Gastroesophageal sphincter (tissue), 4 donors: ENCODE data around the gene SCGB1A1. TPM values are rescaled to one million over a fixed set of nuclear protein-coding genes. Genes with fewer than 3 reads are reported as not detected.

ENCODE experiments used
- ATAC-seq: fragments of 150-250 bp; one replicate; pipeline ENCODE4 v1.9.1; 2016; ENCODE audit warnings: mild to moderate bottlenecking, moderate library complexity
- H3K27ac ChIP-seq, 4 donors: fragments of 200-600 bp; sonication (generic) in 3 of 4; 1 replicate in 3 of 4; 2 replicates in 1 of 4; pipeline ENCODE4 v1.5.1; 2016 to 2019
- H3K27me3 ChIP-seq: fragments of 200-600 bp; sonication (generic); one replicate; pipeline ENCODE4 v1.5.1; 2019
- H3K36me3 ChIP-seq, 2 donors: fragments of 200-600 bp; sonication (generic); one replicate each; pipeline ENCODE4 v1.5.1; 2019; ENCODE audit warnings: control low read depth in 1 of 2
- H3K4me1 ChIP-seq, 3 donors: fragments of 200-600 bp; sonication (generic); 1 replicate in 2 of 3; 2 replicates in 1 of 3; pipeline ENCODE4 v1.5.1; 2016 to 2019; ENCODE audit warnings: control low read depth in 2 of 3
- H3K4me3 ChIP-seq, 2 donors: fragments of 200-600 bp; sonication (generic); one replicate each; pipeline ENCODE4 v1.5.1; 2019; ENCODE audit warnings: mild to moderate bottlenecking in 1 of 2, moderate library complexity in 1 of 2
- H3K9me3 ChIP-seq, 3 donors: fragments of 200-600 bp; sonication (generic); one replicate each; pipeline ENCODE4 v1.5.1; 2017 to 2019; ENCODE audit warnings: control low read depth in 2 of 3
- EP300 ChIP-seq: sonication (generic); formaldehyde crosslinking; IDR thresholded peaks from one replicate; pipeline ENCODE4 v1.6.1; 2017; ENCODE audit warnings: antibody characterized with exemption, mild to moderate bottlenecking
- POLR2A ChIP-seq, 2 donors: fragments of 450-650 bp; IDR thresholded peaks; one replicate each; pipeline ENCODE4 v1.6.1; 2017; ENCODE audit warnings: antibody characterized with exemption in 2 of 2, mild to moderate bottlenecking in 2 of 2, moderate library complexity in 1 of 2
- POLR2AphosphoS5 ChIP-seq: sonication (generic); formaldehyde crosslinking; IDR thresholded peaks from one replicate; pipeline ENCODE4 v1.6.1; 2017; ENCODE audit warnings: antibody characterized with exemption
- WGBS, 2 donors: methylation state at CpG; one replicate each; pipeline ENCODE4 v1.1.5; 2018; ENCODE audit warnings: low coverage in 1 of 2; 5-methylcytosine and 5-hydroxymethylcytosine counted together
- total RNA-seq, 4 donors: library from RNA; depleted of rRNA; stranded (reverse); fragments of >200 nt; gene quantifications; one replicate each; pipeline ENCODE4 v1.1.0, GENCODE V29; 2016
- TF ChIP-seq, protein P1 (sequence below), 4 experiments: fragments of 200-600 bp in 2 of 4; fragments of 450-650 bp in 2 of 4; sonication (generic) in 1 of 4; IDR thresholded peaks; one replicate each; pipeline ENCODE4 v1.5.1; 2017 to 2019; ENCODE audit warnings: antibody characterized with exemption in 4 of 4, mild to moderate bottlenecking in 2 of 4, moderate library complexity in 2 of 4

SCGB1A1 gene
- total RNA-seq, 4 donors from 2014 or later = not detected

DNA sequence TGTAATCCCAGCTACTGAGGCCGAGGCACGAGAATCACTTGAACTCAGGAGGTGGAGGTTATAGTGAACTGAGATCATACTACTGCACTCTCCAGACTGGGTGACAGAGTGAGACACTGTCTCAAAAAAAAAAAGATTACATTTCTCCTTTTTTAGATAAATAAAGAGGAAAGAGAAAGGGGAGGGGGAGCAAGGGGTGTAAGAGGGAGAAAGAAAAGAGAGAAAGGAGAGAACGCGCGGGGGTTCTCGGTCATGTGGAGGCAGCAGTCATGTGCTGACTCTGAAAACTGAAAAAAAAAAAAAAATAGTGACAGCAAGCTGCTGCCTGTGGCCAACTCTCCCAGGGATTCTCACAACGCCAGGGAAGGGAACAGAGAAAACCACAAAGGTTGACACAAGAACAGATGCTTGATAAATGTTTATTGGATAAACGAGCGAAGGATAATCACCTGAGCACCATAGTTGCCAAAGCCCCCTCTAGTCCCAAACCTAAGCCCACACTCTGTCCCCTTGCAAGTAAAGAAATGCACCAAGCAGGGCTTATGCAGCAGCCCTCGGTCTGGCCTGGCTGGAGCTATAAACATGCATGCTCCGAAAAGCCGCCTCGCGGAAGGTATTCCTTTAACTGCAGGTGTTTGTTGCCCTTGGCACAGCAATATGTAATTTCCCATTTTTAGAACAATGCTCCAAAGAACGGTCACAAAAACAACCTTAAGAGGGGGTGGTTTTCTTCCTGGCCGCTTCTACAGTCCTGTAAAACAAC is 14.5 kb downstream of the SCGB1A1 start:
- peak; percentile 65 for ATAC-seq
- peak overlapping the region; percentile 63 to 88 (median 84) for H3K27ac ChIP-seq

DNA sequence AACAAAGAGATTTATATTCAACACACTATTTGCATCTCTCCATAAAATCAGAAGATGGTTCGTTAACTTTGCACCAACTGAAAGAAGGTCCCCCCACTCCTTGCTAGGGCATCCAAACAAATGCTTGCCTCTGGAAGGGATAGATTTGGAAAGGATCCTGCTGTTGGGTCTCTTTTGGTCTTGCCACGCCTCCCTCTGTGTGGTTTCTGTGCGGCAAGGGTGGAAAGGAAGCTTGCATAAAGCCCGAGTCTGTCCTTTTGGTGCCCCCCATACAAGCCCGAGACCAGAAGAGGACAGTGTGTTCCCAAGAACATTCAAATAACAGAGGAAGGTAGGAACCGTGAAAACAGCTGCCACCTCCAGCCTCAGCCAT is 15.1 kb downstream of the SCGB1A1 start:
- Histone ChIP-seq H3K27ac (peak overlapping the region; percentile 63 to 88 (median 84)), H3K36me3 (no peaks in the 10 kb centered on the region), H3K4me1 (peaks cover 0 to 69% (median 31%) of the 10 kb centered on the region in 3 donors), H3K9me3 (no peaks in the 10 kb centered on the region), H3K4me3 (peak overlapping the region in 1 of 2 donors; percentile 14), H3K27me3 (no peaks in the 10 kb centered on the region)
- WGBS, 2 donors = 29 to 39% methylated on average over 6 of the region's 6 CpGs
- no peak for TF ChIP-seq POLR2A (IDR thresholded peaks at IDR 0.05)
- TF ChIP-seq, protein P1, sequence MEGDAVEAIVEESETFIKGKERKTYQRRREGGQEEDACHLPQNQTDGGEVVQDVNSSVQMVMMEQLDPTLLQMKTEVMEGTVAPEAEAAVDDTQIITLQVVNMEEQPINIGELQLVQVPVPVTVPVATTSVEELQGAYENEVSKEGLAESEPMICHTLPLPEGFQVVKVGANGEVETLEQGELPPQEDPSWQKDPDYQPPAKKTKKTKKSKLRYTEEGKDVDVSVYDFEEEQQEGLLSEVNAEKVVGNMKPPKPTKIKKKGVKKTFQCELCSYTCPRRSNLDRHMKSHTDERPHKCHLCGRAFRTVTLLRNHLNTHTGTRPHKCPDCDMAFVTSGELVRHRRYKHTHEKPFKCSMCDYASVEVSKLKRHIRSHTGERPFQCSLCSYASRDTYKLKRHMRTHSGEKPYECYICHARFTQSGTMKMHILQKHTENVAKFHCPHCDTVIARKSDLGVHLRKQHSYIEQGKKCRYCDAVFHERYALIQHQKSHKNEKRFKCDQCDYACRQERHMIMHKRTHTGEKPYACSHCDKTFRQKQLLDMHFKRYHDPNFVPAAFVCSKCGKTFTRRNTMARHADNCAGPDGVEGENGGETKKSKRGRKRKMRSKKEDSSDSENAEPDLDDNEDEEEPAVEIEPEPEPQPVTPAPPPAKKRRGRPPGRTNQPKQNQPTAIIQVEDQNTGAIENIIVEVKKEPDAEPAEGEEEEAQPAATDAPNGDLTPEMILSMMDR (IDR thresholded peaks at IDR 0.05) = no peak
- TF ChIP-seq EP300 = no peak
- TF ChIP-seq POLR2AphosphoS5 = no peak
- ATAC-seq = peak; percentile 83

More for the DNA sequence above, 14.5 kb downstream of the SCGB1A1 start:
- Histone ChIP-seq H3K36me3 (no peaks in the 10 kb centered on the region), H3K4me3 (peak overlapping the region in 1 of 2 donors; percentile 14), H3K9me3 (no peaks in the 10 kb centered on the region), H3K27me3 (no peaks in the 10 kb centered on the region), H3K4me1 (peaks cover 0 to 69% (median 31%) of the 10 kb centered on the region in 3 donors)
- no peak for TF ChIP-seq POLR2AphosphoS5
- TF ChIP-seq, protein P1 (IDR thresholded peaks at IDR 0.05) = peak in 3 of 4 experiments; percentile 9 to 27 (median 25)
- 28 to 35% methylated on average over 11 to 12 of the region's 16 CpGs for WGBS, 2 donors

DNA sequence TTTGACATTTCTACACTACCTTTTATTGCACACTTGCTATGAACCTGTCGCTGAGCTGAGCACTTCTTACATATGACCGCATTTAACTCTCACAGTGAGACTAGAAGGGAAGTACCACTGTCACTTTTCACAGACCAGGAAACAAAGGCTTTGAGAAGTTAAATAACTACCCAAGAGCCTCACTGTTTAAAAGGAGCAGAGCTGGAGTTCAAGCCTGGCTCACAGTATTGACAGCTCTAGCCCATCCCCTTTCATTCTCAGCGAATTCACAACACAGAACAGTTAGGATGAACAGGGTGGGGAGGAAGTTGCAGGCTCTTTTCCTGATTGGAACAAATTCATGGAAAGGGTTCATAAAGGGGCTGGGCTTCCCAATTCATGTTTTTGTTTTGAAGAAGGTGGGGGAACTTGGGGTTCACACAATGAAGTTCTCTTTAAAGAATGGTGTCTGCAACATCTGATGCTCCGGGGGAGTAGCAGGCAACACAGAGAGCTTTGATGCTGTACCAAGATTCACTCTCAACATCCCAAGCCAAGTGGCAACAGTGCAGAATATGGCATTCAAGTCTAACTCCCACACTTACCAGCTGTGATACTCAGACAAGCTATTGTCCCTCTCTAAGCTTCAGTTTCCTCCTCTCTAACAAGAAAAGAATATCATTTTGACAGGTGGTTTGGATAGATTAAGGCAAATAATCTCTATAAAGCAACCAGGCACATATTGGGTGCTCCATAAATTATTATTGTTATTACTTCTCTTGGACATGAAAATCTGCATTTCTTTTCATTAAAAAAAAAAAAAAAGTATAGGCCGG is 17.2 kb downstream of the SCGB1A1 start:
- no peak for ATAC-seq
- Histone ChIP-seq H3K27ac (peak overlapping the region in 3 of 4 donors; percentile 76 to 85 (median 82)), H3K4me1 (peaks cover 0 to 70% (median 42%) of the 10 kb centered on the region in 3 donors), H3K4me3 (no peak overlapping the region), H3K27me3 (no peaks in the 10 kb centered on the region), H3K36me3 (no peaks in the 10 kb centered on the region), H3K9me3 (no peaks in the 10 kb centered on the region)
- TF ChIP-seq, protein P1 (IDR thresholded peaks at IDR 0.05) = no peak
- no peak for TF ChIP-seq EP300
- no peak for TF ChIP-seq POLR2A (IDR thresholded peaks at IDR 0.05)
- no peak for TF ChIP-seq POLR2AphosphoS5
- WGBS, 2 donors = 62% methylated on average over 4 of the region's 5 CpGs

DNA sequence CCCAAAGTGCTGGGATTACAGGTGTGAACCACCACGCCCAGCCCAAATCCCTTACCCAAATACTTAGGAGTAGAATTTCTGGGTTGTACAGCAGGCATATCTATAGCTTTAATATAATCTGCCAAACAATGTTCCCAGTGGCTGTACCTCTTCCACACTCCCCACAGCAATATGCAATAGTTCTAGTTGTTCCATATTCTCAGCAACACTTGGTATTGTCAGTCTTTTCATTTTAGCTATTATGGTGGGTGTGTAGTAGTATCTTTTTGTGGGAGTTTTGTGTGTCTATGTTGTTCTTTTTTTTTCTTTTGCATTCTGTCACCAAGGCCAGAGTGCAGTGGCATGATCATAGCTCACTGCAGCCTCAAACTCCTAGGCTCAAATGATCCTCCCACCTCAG is 18.8 kb downstream of the SCGB1A1 start:
- no peak for TF ChIP-seq POLR2AphosphoS5
- TF ChIP-seq POLR2A (IDR thresholded peaks at IDR 0.05) = no peak
- TF ChIP-seq, protein P1 (IDR thresholded peaks at IDR 0.05) = no peak
- no peak for TF ChIP-seq EP300
- Histone ChIP-seq H3K27me3 (no peaks in the 10 kb centered on the region), H3K9me3 (no peaks in the 10 kb centered on the region), H3K4me1 (peaks cover 0 to 62% (median 31%) of the 10 kb centered on the region in 3 donors), H3K4me3 (no peak overlapping the region), H3K36me3 (no peaks in the 10 kb centered on the region), H3K27ac (peak overlapping the region in 2 of 4 donors; percentile 82 to 85)
- ATAC-seq = no peak
- WGBS, 2 donors = 44 to 100% methylated on average over 1 of the region's 1 CpG
